Heart left ventricle (tissue), 16 donors: ENCODE data around the gene OPCML. TPM values are rescaled to one million over a fixed set of nuclear protein-coding genes. Genes with fewer than 3 reads are reported as not detected.

Experiments
- ATAC-seq, 4 donors: fragments of 200-7000 bp; cut with Tn5 transposase; one replicate each; pipeline ENCODE4 v1.9.1; 2020 to 2022; ENCODE audit warnings: moderate library complexity in 4 of 4, mild to moderate bottlenecking in 3 of 4, moderate number of reproducible peaks in 1 of 4
- DNase-seq, 5 donors: peaks; one replicate each; pipeline ENCODE4 v3.0.0-alpha.2; 2020
- H3K27ac ChIP-seq, 12 donors: fragments of 200-600 bp; sonication (generic) in 4 of 12; one replicate each; pipeline versions ENCODE4 v1.5.0 to v1.8.0; 2016 to 2022; ENCODE audit warnings: mild to moderate bottlenecking in 2 of 12
- H3K27me3 ChIP-seq, 9 donors: fragments of 200-600 bp; sonication (generic) in 2 of 9; one replicate each; pipeline versions ENCODE4 v1.5.1 to v1.8.0; 2016 to 2022; ENCODE audit warnings: mild to moderate bottlenecking in 3 of 9
- H3K36me3 ChIP-seq, 9 donors: fragments of 200-600 bp; sonication (generic) in 2 of 9; one replicate each; pipeline versions ENCODE4 v1.5.0 to v1.8.0; 2018 to 2022; ENCODE audit warnings: mild to moderate bottlenecking in 2 of 9
- H3K4me1 ChIP-seq, 12 donors: fragments of 200-600 bp; sonication (generic) in 4 of 12; one replicate each; pipeline versions ENCODE4 v1.5.0 to v1.8.0; 2016 to 2022; ENCODE audit warnings: mild to moderate bottlenecking in 3 of 12
- H3K4me3 ChIP-seq, 12 donors: fragments of 200-600 bp; sonication (generic) in 4 of 12; one replicate each; pipeline versions ENCODE4 v1.5.0 to v1.8.0; 2017 to 2022; ENCODE audit warnings: mild to moderate bottlenecking in 9 of 12, moderate library complexity in 4 of 12
- H3K9me3 ChIP-seq, 12 donors: fragments of 200-600 bp; sonication (generic) in 4 of 12; one replicate each; pipeline versions ENCODE4 v1.5.0 to v1.8.0; 2016 to 2022; ENCODE audit warnings: mild to moderate bottlenecking in 1 of 12
- CTCF ChIP-seq, 12 donors: fragments of 200-600 bp; sonication (generic) in 4 of 12; IDR thresholded peaks; one replicate each; pipeline versions ENCODE4 v1.5.0 to v1.8.0; 2018 to 2022; ENCODE audit warnings: antibody characterized with exemption in 12 of 12, mild to moderate bottlenecking in 5 of 12
- POLR2A ChIP-seq, 2 donors: fragments of 450-650 bp; IDR thresholded peaks; one replicate each; pipeline ENCODE4 v1.6.1; 2017; ENCODE audit warnings: antibody characterized with exemption in 2 of 2, mild to moderate bottlenecking in 2 of 2, moderate library complexity in 2 of 2
- WGBS, 4 donors: extraction: QIAGEN DNeasy Blood & Tissue Kit in 2 of 4; methylation state at CpG; one replicate each; pipeline versions ENCODE4 v1.1.5 to v1.1.7; 2013 to 2018; 5-methylcytosine and 5-hydroxymethylcytosine counted together
- intact Hi-C, 10 donors: fragments of 100-400 bp; cut with DNase I; formaldehyde crosslinking; loops; one replicate each; pipeline versions ENCODE4 v1.11.1 to v1.14.2; 2022
- polyA plus RNA-seq, 2 donors: library from polyadenylated mRNA; stranded (reverse); fragments of 200-250 nt; gene quantifications; one replicate each; pipeline ENCODE4 v1.2.3, GENCODE V29; 2013
- total RNA-seq, 9 donors: library from RNA; depleted of rRNA in 2 of 9; stranded (reverse); fragments of >200 nt in 2 of 9; fragmentation: NEBNext Ultra II Directional in 3 of 9; extraction: Animal tissue kit (Norgen Biotek cat#: 25700) in 3 of 9; gene quantifications; one replicate each; pipeline versions ENCODE4 v1.1.0 to v1.2.4, GENCODE V29; 2016 to 2023
- donor health status: ischemic (EF 13 %, LVEDD 7.1; RV severe dilation, severe dysfunction).
- donor health status: healthy with polysubstance abuse.
- donor health status: DM: no; HTN: yes; CAD: no.
- donor health status: DM: no; HTN: no; CAD: no.
- donor health status: ischemic (EF 25% LVEDD 6.9; RV normal size, moderate dysfunction).
- donor health status: ischemic (EF 25% LVEDD 5.7; RV mildly dilated, moderate dysfunction).
- donor health status: healthy.
- donor health status: DM: yes; HTN: yes; CAD: no.
- donor health status: ischemic (EF 35%, LVEDD 5.7; RV mildly dilated, moderate dysfunction).
- donor health status: nonischemic (EF 11% LVEDD 7.7; RV severe dilation, severe dysfunction).
- donor health status: DM: yes; HTN: yes; CAD: no.
- donor health status: PGD.
- donor health status: ischemic (EF 29% LVEDD 5.4; RV normal size, mild dysfunction).
- donor health status: nonischemic (EF 23%, LVEDD 6.1; RV moderate dilation, normal function).

Gene OPCML
- total and polyA plus RNA-seq, 11 donors = 0.04 to 1.3 (median 0.23) TPM; not detected in 3

DNA sequence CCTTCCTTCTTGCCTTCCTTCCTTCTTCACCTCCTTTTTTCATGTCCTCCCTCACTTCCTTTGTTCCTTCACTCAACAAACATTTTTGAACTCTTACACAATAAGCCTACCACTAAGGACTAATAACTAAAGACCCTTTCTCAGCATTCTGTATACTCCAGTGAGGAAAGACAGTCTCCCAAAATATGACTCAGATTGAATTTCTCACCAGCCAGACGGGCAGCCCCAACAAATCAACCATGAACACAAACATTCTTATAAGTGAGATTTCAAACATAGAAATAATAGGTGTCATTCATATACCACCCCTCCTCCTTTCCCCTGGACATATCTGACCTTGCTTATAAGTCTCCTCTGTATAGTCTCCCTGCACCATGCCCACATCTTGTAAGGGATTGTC, 1079.7 kb downstream of the OPCML start:
- TF ChIP-seq CTCF (IDR thresholded peaks at IDR 0.05) (no peak), POLR2A (IDR thresholded peaks at IDR 0.05) (no peak)
- Histone ChIP-seq H3K27me3 (peaks cover 0 to 10% (median 4%) of the 10 kb centered on the region in 9 donors), H3K36me3 (no peaks in the 10 kb centered on the region), H3K9me3 (no peaks in the 10 kb centered on the region), H3K4me3 (no peak overlapping the region), H3K4me1 (no peaks in the 10 kb centered on the region), H3K27ac (no peak overlapping the region)
- WGBS, 4 donors = 76 to 87% (median 81%) methylated on average over 1 of the region's 1 CpG
- intact Hi-C loops = no loop called here
- ATAC-seq (no peak), DNase-seq (no peak)

DNA sequence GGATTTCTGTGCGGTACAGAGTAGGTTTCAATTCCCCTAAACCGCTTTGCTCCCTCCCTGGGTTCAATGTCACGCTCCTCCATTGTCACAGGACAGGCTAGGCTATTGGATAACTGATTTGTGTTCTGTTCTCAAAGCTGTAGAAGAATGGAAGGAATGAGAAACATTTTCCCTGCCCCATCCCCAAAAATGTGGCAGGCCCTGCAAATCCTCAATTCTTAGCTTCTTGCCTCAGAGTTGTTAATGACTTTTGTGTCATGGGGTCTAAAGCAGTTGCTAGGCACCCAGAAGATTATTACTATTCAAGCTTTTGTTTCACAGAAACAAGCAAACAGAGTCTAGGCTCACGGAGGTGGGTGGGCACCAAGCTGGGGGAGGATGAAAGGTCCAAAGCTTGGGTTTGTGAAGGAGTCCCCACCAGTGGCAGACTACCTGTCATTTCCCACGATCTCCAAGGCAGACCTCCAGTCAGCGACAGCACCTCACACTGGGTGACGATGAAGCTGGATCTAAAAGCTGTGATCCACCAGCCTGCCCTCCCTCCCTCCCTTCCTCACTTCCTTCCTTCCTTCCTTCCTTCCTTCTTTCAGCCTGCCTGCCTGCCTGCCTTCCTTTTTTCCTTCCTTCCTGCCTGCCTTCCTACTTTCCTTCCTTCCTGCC, 1080.2 kb downstream of the OPCML start:
- peaks cover 0 to 8% (median 4%) of the 10 kb centered on the region in 9 donors for H3K27me3 ChIP-seq
- no peaks in the 10 kb centered on the region for H3K36me3 ChIP-seq
- no peaks in the 10 kb centered on the region for H3K4me1 ChIP-seq
- WGBS, 4 donors = 72 to 78% (median 74%) methylated on average over 7 of the region's 7 CpGs
- H3K4me3 ChIP-seq = no peak overlapping the region
- intact Hi-C loops = no loop called here
- no peak for DNase-seq
- TF ChIP-seq CTCF (IDR thresholded peaks at IDR 0.05) (no peak), POLR2A (IDR thresholded peaks at IDR 0.05) (no peak)
- no peak overlapping the region for H3K27ac ChIP-seq
- H3K9me3 ChIP-seq = no peaks in the 10 kb centered on the region
- no peak for ATAC-seq

GRCh38 chr11:132450631-132451030, 1081.7 kb downstream of the OPCML start:
- DNase-seq = no peak
- TF ChIP-seq CTCF (IDR thresholded peaks at IDR 0.05) = no peak
- no peak for TF ChIP-seq POLR2A (IDR thresholded peaks at IDR 0.05)
- ATAC-seq = no peak
- H3K27ac ChIP-seq = no peak overlapping the region
- no peaks in the 10 kb centered on the region for H3K4me1 ChIP-seq
- no peaks in the 10 kb centered on the region for H3K36me3 ChIP-seq
- no peaks in the 10 kb centered on the region for H3K9me3 ChIP-seq
- H3K27me3 ChIP-seq = peaks cover 0 to 8% (median under 1%) of the 10 kb centered on the region in 9 donors
- H3K4me3 ChIP-seq = no peak overlapping the region
- WGBS, 4 donors = 90 to 94% (median 92%) methylated on average over 3 of the region's 3 CpGs
- intact Hi-C loops = no loop called here

DNA sequence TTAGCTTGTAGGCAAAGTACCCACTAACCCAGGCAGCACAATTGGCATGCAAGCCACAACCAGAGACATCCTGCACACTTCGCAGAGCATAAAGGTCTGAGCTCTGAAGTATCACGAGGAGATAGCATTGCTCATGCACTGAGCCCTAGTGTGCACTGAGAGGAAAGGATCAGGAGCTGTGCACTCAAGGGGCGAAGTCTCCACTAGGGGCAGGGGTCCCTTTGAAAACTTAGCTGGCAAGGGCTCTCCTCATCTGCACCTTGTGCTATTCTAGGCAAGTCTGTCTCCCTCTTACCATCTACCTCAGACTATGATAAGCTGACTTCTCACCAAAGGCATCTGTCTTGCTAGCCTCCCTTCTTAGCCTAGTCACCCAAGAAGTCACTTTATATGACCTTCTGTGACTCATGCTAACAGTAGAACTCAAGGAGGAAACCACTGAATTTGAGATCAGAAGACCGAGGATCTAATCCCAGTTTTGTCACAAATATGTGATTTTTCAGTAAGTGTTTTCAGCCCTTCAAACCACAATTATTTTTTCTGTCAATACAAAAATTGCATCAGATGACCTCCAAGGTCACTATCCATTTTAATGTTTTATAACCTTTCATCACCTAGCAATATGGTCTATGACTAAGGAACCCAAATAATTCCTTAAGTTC, 1083.8 kb downstream of the OPCML start:
- Histone ChIP-seq H3K4me1 (no peaks in the 10 kb centered on the region), H3K9me3 (no peaks in the 10 kb centered on the region), H3K36me3 (no peaks in the 10 kb centered on the region), H3K27me3 (peaks cover 0 to 9% (median 0%) of the 10 kb centered on the region in 9 donors), H3K4me3 (no peak overlapping the region), H3K27ac (no peak overlapping the region)
- WGBS, 4 donors = 86 to 91% (median 88%) methylated on average over 4 of the region's 4 CpGs
- intact Hi-C loops = no loop called here
- DNase-seq = no peak
- no peak for ATAC-seq
- TF ChIP-seq CTCF (IDR thresholded peaks at IDR 0.05) (no peak), POLR2A (IDR thresholded peaks at IDR 0.05) (no peak)
